ENCODE data around the gene EDA.

DNA sequence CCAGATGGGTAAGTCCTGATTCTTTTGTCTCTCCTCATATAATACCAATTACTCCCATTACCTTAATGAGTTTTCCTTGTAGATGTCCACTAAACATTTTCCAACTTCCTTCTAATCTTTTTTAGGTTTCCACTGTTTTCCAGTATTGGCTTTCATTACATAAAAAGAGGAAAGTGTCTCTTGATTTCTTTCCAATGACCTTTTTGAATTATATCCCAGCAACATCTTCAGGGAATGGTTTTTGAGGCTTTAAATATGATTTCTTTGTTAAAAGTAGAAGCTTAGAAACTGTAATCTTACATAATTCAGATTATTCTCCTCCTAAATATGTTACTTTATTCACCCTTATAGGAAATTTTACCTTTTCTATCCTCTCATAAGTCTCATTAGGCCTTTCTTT is 298.9 kb downstream of the EDA start:
- no peak for TF ChIP-seq POLR2A (IDR thresholded peaks at IDR 0.05)
- TF ChIP-seq, protein P1, sequence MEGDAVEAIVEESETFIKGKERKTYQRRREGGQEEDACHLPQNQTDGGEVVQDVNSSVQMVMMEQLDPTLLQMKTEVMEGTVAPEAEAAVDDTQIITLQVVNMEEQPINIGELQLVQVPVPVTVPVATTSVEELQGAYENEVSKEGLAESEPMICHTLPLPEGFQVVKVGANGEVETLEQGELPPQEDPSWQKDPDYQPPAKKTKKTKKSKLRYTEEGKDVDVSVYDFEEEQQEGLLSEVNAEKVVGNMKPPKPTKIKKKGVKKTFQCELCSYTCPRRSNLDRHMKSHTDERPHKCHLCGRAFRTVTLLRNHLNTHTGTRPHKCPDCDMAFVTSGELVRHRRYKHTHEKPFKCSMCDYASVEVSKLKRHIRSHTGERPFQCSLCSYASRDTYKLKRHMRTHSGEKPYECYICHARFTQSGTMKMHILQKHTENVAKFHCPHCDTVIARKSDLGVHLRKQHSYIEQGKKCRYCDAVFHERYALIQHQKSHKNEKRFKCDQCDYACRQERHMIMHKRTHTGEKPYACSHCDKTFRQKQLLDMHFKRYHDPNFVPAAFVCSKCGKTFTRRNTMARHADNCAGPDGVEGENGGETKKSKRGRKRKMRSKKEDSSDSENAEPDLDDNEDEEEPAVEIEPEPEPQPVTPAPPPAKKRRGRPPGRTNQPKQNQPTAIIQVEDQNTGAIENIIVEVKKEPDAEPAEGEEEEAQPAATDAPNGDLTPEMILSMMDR (IDR thresholded peaks at IDR 0.05): no peak
